ENCODE measurements around the gene ZNF500.

DNA sequence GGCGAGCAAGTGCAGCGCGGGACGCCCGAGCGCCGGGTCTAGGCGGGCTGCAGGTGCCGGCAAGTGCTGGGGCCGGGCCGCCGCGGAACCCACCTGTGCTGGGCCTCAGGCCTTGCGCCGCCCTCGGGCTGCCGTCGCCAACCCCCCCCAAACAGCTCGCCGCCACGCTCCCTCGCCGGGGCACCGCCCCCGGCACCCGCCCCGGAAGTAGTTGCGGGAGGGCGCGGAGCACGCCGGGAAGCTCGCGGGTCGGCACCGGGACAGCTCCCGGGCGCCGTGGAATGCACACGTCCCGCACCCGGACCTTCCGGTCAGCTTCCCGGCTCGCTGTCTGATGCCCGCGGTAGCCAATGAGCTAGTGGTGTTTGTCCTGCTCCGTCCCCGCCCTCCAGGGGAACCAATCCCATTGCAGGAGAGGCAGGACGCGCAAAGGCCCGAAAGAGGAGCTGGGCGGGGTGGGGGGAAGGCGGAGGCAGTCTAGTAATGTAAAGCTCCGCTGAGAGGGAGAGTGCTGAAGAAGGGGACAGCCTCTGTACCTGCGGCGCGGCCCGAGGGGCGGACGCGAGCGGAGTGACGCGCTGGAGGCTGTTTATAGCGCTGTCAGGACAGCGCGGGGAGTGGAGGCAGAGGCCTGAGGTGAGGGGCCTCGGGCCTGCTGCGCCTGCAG lies 32.8 kb downstream of the ZNF500 start, which contains the start of the genes ANKS3 and DNAAF8:
- TF ChIP-seq, protein P1, sequence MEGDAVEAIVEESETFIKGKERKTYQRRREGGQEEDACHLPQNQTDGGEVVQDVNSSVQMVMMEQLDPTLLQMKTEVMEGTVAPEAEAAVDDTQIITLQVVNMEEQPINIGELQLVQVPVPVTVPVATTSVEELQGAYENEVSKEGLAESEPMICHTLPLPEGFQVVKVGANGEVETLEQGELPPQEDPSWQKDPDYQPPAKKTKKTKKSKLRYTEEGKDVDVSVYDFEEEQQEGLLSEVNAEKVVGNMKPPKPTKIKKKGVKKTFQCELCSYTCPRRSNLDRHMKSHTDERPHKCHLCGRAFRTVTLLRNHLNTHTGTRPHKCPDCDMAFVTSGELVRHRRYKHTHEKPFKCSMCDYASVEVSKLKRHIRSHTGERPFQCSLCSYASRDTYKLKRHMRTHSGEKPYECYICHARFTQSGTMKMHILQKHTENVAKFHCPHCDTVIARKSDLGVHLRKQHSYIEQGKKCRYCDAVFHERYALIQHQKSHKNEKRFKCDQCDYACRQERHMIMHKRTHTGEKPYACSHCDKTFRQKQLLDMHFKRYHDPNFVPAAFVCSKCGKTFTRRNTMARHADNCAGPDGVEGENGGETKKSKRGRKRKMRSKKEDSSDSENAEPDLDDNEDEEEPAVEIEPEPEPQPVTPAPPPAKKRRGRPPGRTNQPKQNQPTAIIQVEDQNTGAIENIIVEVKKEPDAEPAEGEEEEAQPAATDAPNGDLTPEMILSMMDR (IDR thresholded peaks at IDR 0.05), result peak in 2 of 6 experiments; percentile 3 to 40
- TF ChIP-seq POLR2A (IDR thresholded peaks at IDR 0.05), result peak in 2 of 4 donors; percentile 26 to 38
